Upper lobe of left lung (tissue), 6 donors: ENCODE data around the gene SZT2. TPM values are rescaled to one million over a fixed set of nuclear protein-coding genes. Genes with fewer than 3 reads are reported as not detected.
A peak's percentile ranks its signal among the peaks of the same experiment; 100 is the strongest.

Source experiments
- ATAC-seq, 2 donors: fragments of 200-7000 bp; cut with Tn5 transposase; one replicate each; pipeline ENCODE4 v1.9.1; 2022; ENCODE audit warnings: mild to moderate bottlenecking in 2 of 2, moderate library complexity in 2 of 2; ENCODE audit not compliant: low FRiP score in 2 of 2
- DNase-seq, 2 donors: peaks; one replicate each; pipeline ENCODE4 v3.0.0-alpha.2; 2019 to 2020
- H3K27ac ChIP-seq, 4 donors: fragments of 200-600 bp; sonication (generic); one replicate each; pipeline ENCODE4 v1.5.1; 2016 to 2019
- H3K27me3 ChIP-seq, 4 donors: fragments of 200-600 bp; sonication (generic); one replicate each; pipeline ENCODE4 v1.5.1; 2017 to 2019
- H3K36me3 ChIP-seq, 4 donors: fragments of 200-600 bp; sonication (generic); one replicate each; pipeline ENCODE4 v1.5.1; 2016 to 2019
- H3K4me1 ChIP-seq, 4 donors: fragments of 200-600 bp; sonication (generic); one replicate each; pipeline ENCODE4 v1.5.1; 2018 to 2019
- H3K4me3 ChIP-seq, 4 donors: fragments of 200-600 bp; sonication (generic); one replicate each; pipeline ENCODE4 v1.5.1; 2017 to 2019; ENCODE audit warnings: mild to moderate bottlenecking in 2 of 4, moderate library complexity in 1 of 4
- H3K9me3 ChIP-seq, 4 donors: fragments of 200-600 bp; sonication (generic); one replicate each; pipeline ENCODE4 v1.5.1; 2018 to 2019
- CTCF ChIP-seq, 6 experiments: fragments of 450-650 bp in 4 of 6; fragments of 200-600 bp in 2 of 6; sonication (generic) in 2 of 6; IDR thresholded peaks; one replicate each; pipeline ENCODE4 v1.5.1; 2016 to 2019; ENCODE audit warnings: antibody characterized with exemption in 6 of 6
- EP300 ChIP-seq, 4 donors: sonication (generic); formaldehyde crosslinking; IDR thresholded peaks; one replicate each; pipeline ENCODE4 v1.5.1; 2017; ENCODE audit warnings: antibody characterized with exemption in 4 of 4, control low read depth in 2 of 4
- POLR2A ChIP-seq, 4 donors: fragments of 450-650 bp; IDR thresholded peaks; one replicate each; pipeline ENCODE4 v1.5.1; 2016 to 2017; ENCODE audit warnings: antibody characterized with exemption in 4 of 4, mild to moderate bottlenecking in 2 of 4
- POLR2AphosphoS5 ChIP-seq, 2 donors: sonication (generic); formaldehyde crosslinking; IDR thresholded peaks; one replicate each; pipeline ENCODE4 v1.5.1; 2017; ENCODE audit warnings: antibody characterized with exemption in 2 of 2
- WGBS, 2 donors: methylation state at CpG; one replicate each; pipeline ENCODE4 v1.1.5; 2017 to 2018; 5-methylcytosine and 5-hydroxymethylcytosine counted together
- total RNA-seq, 6 donors: library from RNA; depleted of rRNA in 4 of 6; stranded (reverse); fragments of >200 nt in 4 of 6; gene quantifications; one replicate each; pipeline versions ENCODE4 v1.1.0 to v1.2.1, GENCODE V29; 2016 to 2021
- donor health status: DM: no; HTN: no; CAD: no; lungs with moderate emphysema.
- donor health status: DM: no; HTN: yes; CAD: no; lungs with severe emphysema.

The SZT2 gene
- total RNA-seq, 6 donors from 2014 or later: 33.3 to 184 (median 57.0) TPM

- no peaks in the 10 kb centered on the region for H3K9me3 ChIP-seq
- no peak overlapping the region for H3K27ac ChIP-seq
- TF ChIP-seq POLR2A (IDR thresholded peaks at IDR 0.05) (no peak), POLR2AphosphoS5 (IDR thresholded peaks at IDR 0.05) (no peak), EP300 (IDR thresholded peaks at IDR 0.05) (no peak), CTCF (IDR thresholded peaks at IDR 0.05) (no peak)
- DNase-seq: no peak
- peaks cover 0 to 4% (median 2%) of the 10 kb centered on the region in 4 donors for H3K4me1 ChIP-seq
- peaks cover 52 to 96% (median 95%) of the 10 kb centered on the region in 4 donors for H3K36me3 ChIP-seq
- H3K4me3 ChIP-seq: no peak overlapping the region
- WGBS, 2 donors: 85 to 98% methylated on average over 11 of the region's 11 CpGs
- H3K27me3 ChIP-seq: no peaks in the 10 kb centered on the region
- ATAC-seq: no peak
Measured at GRCh38 chr1:43426221-43426620, 36.5 kb downstream of the SZT2 start.

DNA sequence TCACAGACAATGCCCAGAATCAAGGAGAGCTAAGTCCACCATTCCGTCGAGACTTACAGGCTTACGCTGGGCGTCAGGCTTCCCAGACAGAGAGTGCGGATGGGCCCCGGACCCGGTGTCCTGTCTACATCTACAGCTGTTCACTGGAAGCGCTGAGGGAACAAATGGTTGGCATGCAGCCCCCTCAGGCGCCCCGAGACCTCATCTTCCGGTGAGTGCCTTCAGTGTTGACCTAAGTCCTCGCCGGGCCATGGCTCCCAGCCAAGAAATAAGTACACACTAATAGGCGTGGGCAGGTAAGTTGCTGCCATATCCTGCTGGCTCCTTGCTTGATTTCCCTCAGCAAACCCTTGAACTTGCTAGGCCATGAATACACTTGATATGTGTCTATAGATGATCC is 37.8 kb downstream of the SZT2 start:
- no peak for ATAC-seq

DNA sequence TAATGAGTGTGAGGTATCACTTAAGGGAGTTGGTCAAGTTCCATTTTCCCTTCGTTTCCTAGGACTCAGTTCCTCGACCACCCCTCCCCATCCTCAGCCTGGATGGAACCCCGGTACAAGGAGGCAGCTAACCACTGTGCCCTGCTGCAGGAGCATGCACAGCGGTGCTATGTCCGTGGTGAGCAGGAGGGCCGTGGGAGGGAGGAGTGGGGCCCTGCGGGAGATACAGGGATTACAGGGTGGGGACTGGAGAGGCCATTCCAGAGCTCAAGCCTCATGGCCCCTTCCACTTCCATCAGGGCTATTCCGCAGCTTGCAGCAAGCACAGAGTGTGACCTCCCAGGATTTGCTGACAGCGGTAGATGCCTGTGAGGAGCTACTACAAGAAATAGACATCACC is 38.2 kb downstream of the SZT2 start:
- TF ChIP-seq EP300 (IDR thresholded peaks at IDR 0.05): no peak
- no peak for TF ChIP-seq POLR2AphosphoS5 (IDR thresholded peaks at IDR 0.05)
- TF ChIP-seq POLR2A (IDR thresholded peaks at IDR 0.05): no peak
- TF ChIP-seq CTCF (IDR thresholded peaks at IDR 0.05): no peak
- Histone ChIP-seq H3K27me3 (no peaks in the 10 kb centered on the region), H3K36me3 (peaks cover 61 to 96% (median 95%) of the 10 kb centered on the region in 4 donors), H3K9me3 (no peaks in the 10 kb centered on the region), H3K4me3 (no peak overlapping the region), H3K4me1 (peaks cover 0 to 4% (median 2%) of the 10 kb centered on the region in 4 donors), H3K27ac (no peak overlapping the region)
- 87 to 94% methylated on average over 7 to 9 of the region's 9 CpGs for WGBS, 2 donors
- DNase-seq (no peak), ATAC-seq (no peak)

More for the DNA sequence above, 37.8 kb downstream of the SZT2 start:
- no peak for TF ChIP-seq EP300 (IDR thresholded peaks at IDR 0.05)
- TF ChIP-seq CTCF (IDR thresholded peaks at IDR 0.05): no peak
- TF ChIP-seq POLR2AphosphoS5 (IDR thresholded peaks at IDR 0.05): no peak
- TF ChIP-seq POLR2A (IDR thresholded peaks at IDR 0.05): no peak
- H3K36me3 ChIP-seq: peaks cover 57 to 96% (median 95%) of the 10 kb centered on the region in 4 donors
- H3K4me3 ChIP-seq: no peak overlapping the region
- peaks cover 0 to 4% (median 2%) of the 10 kb centered on the region in 4 donors for H3K4me1 ChIP-seq
- no peaks in the 10 kb centered on the region for H3K9me3 ChIP-seq
- H3K27me3 ChIP-seq: no peaks in the 10 kb centered on the region
- WGBS, 2 donors: 82 to 83% methylated on average over 9 to 14 of the region's 14 CpGs
- H3K27ac ChIP-seq: no peak overlapping the region
- DNase-seq: peak in 1 of 2 donors; percentile 79

- DNase-seq (no peak), ATAC-seq (no peak)
- H3K4me3 ChIP-seq: no peak overlapping the region
- TF ChIP-seq EP300 (IDR thresholded peaks at IDR 0.05) (no peak), POLR2A (IDR thresholded peaks at IDR 0.05) (no peak), CTCF (IDR thresholded peaks at IDR 0.05) (no peak), POLR2AphosphoS5 (IDR thresholded peaks at IDR 0.05) (no peak)
- no peaks in the 10 kb centered on the region for H3K27me3 ChIP-seq
- WGBS, 2 donors: 80 to 93% methylated on average over 2 to 5 of the region's 5 CpGs
- peaks cover 55 to 96% (median 94%) of the 10 kb centered on the region in 4 donors for H3K36me3 ChIP-seq
- H3K4me1 ChIP-seq: peaks cover 0 to 7% (median 5%) of the 10 kb centered on the region in 4 donors
- no peak overlapping the region for H3K27ac ChIP-seq
- no peaks in the 10 kb centered on the region for H3K9me3 ChIP-seq
Measured at GRCh38 chr1:43430831-43431230, 41.1 kb downstream of the SZT2 start.

GRCh38 chr1:43431676-43432075 is 42.0 kb downstream of the SZT2 start:
- 96 to 97% methylated on average over 9 of the region's 9 CpGs for WGBS, 2 donors

More at GRCh38 chr1:43431676-43432075, 42.0 kb downstream of the SZT2 start:
- Histone ChIP-seq H3K4me1 (peaks cover 0 to 11% (median 5%) of the 10 kb centered on the region in 4 donors), H3K27ac (no peak overlapping the region), H3K9me3 (no peaks in the 10 kb centered on the region), H3K4me3 (no peak overlapping the region), H3K36me3 (peaks cover 47 to 91% (median 86%) of the 10 kb centered on the region in 4 donors), H3K27me3 (no peaks in the 10 kb centered on the region)
- DNase-seq (no peak), ATAC-seq (no peak)
- TF ChIP-seq EP300 (IDR thresholded peaks at IDR 0.05) (no peak), CTCF (IDR thresholded peaks at IDR 0.05) (no peak), POLR2A (IDR thresholded peaks at IDR 0.05) (no peak), POLR2AphosphoS5 (IDR thresholded peaks at IDR 0.05) (no peak)
